WTC11 (cell line): Measurements from ENCODE around the gene TTLL5. TPM values are rescaled to one million over a fixed set of nuclear protein-coding genes. Genes with fewer than 3 reads are reported as not detected.

Experiments used
- ATAC-seq: fragments of 200-7000 bp; cut with Tn5 transposase; 2 replicates; pipeline ENCODE4 v1.10.0; 2021; ENCODE audit warnings: mild to moderate bottlenecking, moderate library complexity
- CTCF ChIA-PET: fragments of 300-600 bp; sonication (Branson Sonifier 250); formaldehyde crosslinking; loops from one replicate; lab custom pipeline; 2021; ENCODE audit warnings: antibody characterized with exemption; lab: Charles Lee
- POLR2A ChIA-PET: fragments of 350-600 bp; sonication (Branson Sonifier 250); formaldehyde crosslinking; loops from one replicate; lab custom pipeline; 2021; ENCODE audit warnings: antibody characterized with exemption; lab: Charles Lee
- DNase-seq: peaks from one replicate; pipeline ENCODE4 v3.0.0; 2021; ENCODE audit warnings: low spot score
- H3K27ac Mint-ChIP-seq: 2 replicates; pipeline ENCODE4 v1.8.0; 2021; ENCODE audit warnings: mixed read lengths
- H3K27me3 Mint-ChIP-seq: 2 replicates; pipeline ENCODE4 v1.8.0; 2021; ENCODE audit warnings: low read depth, mild to moderate bottlenecking, moderate library complexity, mixed read lengths
- H3K36me3 Mint-ChIP-seq: 2 replicates; pipeline ENCODE4 v1.8.0; 2021; ENCODE audit warnings: mixed read lengths
- H3K4me1 Mint-ChIP-seq: 2 replicates; pipeline ENCODE4 v1.8.0; 2022; ENCODE audit warnings: mixed read lengths
- H3K4me3 Mint-ChIP-seq: 2 replicates; pipeline ENCODE4 v1.8.0; 2021; ENCODE audit warnings: mild to moderate bottlenecking, moderate library complexity, mixed read lengths
- H3K9me3 Mint-ChIP-seq: 2 replicates; pipeline ENCODE4 v1.8.0; 2021; ENCODE audit warnings: mixed read lengths
- KAT7 ChIP-seq: sonication (generic); formaldehyde crosslinking; IDR thresholded peaks from 2 replicates; pipeline ENCODE4 v1.8.1; 2023; ENCODE audit warnings: missing genetic modification reagents, mild to moderate bottlenecking, borderline replicate concordance
- NFATC4 ChIP-seq: fragments of 250-450 bp; sonication (Bioruptor Pico); IDR thresholded peaks from 2 replicates; pipeline ENCODE4 v1.9.0; 2021; ENCODE audit warnings: mild to moderate bottlenecking
- NFYB ChIP-seq: sonication (generic); formaldehyde crosslinking; conservative IDR thresholded peaks from 2 replicates; pipeline ENCODE4 v1.8.0; 2022; ENCODE audit warnings: low read depth, missing genetic modification reagents
- NR2C2 ChIP-seq: sonication (generic); formaldehyde crosslinking; IDR thresholded peaks from 2 replicates; pipeline ENCODE4 v1.8.0; 2022; ENCODE audit warnings: mild to moderate bottlenecking, missing genetic modification reagents
- RORB ChIP-seq: fragments of 250-450 bp; sonication (Bioruptor Pico); IDR thresholded peaks from 2 replicates; pipeline ENCODE4 v1.9.0; 2021; ENCODE audit warnings: mild to moderate bottlenecking
- SOX15 ChIP-seq: fragments of 250-450 bp; sonication (Bioruptor Pico); IDR thresholded peaks from 2 replicates; pipeline ENCODE4 v1.9.0; 2021; ENCODE audit warnings: mild to moderate bottlenecking
- ZNF396 ChIP-seq: fragments of 250-450 bp; sonication (Bioruptor Pico); IDR thresholded peaks from 2 replicates; pipeline ENCODE4 v1.8.0; 2021; ENCODE audit warnings: mild to moderate bottlenecking, moderate library complexity, borderline replicate concordance
- ZNF512 ChIP-seq: sonication (generic); formaldehyde crosslinking; IDR thresholded peaks from 2 replicates; pipeline ENCODE4 v1.8.1; 2022; ENCODE audit warnings: missing genetic modification reagents, borderline replicate concordance
- total RNA-seq: library from RNA; stranded (reverse); gene quantifications from 3 replicates; pipeline ENCODE4 v1.2.3, GENCODE V29; 2021
- TF ChIP-seq, protein P1 (sequence below): sonication (generic); formaldehyde crosslinking; IDR thresholded peaks from 2 replicates; pipeline ENCODE4 v1.8.1; 2022; ENCODE audit warnings: mild to moderate bottlenecking, moderate library complexity, missing genetic modification reagents
- TF ChIP-seq, protein P2 (sequence below): fragments of 250-450 bp; sonication (Bioruptor Pico); IDR thresholded peaks from 2 replicates; pipeline ENCODE4 v1.9.0; 2021; ENCODE audit warnings: mild to moderate bottlenecking
- TF ChIP-seq, protein P3 (sequence below): fragments of 250-450 bp; sonication (Bioruptor Pico); IDR thresholded peaks from 2 replicates; pipeline ENCODE4 v1.9.0; 2021; ENCODE audit warnings: mild to moderate bottlenecking
- TF ChIP-seq, protein P4 (sequence below): fragments of 250-450 bp; sonication (Bioruptor Pico); IDR thresholded peaks from 2 replicates; pipeline ENCODE4 v1.9.0; 2021; ENCODE audit warnings: mild to moderate bottlenecking, borderline replicate concordance
- TF ChIP-seq, protein P5 (sequence below): sonication (generic); formaldehyde crosslinking; IDR thresholded peaks from 2 replicates; pipeline ENCODE4 v1.8.0; 2023; ENCODE audit warnings: mild to moderate bottlenecking, missing genetic modification reagents

The TTLL5 gene
- total RNA-seq, 1 experiment from 2014 or later = 39.6 TPM

DNA sequence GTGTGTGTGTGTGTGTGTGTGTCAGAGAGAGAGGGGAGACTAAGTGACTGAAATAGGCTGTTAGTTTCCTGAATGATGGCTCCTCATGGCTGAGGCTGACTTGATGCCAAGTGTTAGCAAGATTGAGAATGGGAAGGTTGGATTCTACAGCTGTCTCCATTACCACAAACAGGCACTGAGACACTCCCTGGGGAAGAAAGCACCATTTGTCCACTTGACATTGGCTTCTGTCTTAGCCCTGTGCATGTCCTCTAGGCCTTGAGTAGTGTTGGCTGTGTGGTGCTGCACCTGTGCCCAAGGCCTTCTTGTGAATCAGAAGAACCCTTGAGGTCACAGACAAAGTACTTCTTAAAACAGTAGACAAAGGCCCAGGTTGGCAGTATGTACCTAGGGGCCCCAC is 16.0 kb upstream of the TTLL5 start:
- TF ChIP-seq RORB (CRISPR knock-in tag) = no peak
- TF ChIP-seq, protein P1, sequence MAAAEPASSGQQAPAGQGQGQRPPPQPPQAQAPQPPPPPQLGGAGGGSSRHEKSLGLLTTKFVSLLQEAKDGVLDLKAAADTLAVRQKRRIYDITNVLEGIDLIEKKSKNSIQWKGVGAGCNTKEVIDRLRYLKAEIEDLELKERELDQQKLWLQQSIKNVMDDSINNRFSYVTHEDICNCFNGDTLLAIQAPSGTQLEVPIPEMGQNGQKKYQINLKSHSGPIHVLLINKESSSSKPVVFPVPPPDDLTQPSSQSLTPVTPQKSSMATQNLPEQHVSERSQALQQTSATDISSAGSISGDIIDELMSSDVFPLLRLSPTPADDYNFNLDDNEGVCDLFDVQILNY = no peak
- TF ChIP-seq ZNF396 (CRISPR knock-in tag) = no peak
- TF ChIP-seq, protein P2, sequence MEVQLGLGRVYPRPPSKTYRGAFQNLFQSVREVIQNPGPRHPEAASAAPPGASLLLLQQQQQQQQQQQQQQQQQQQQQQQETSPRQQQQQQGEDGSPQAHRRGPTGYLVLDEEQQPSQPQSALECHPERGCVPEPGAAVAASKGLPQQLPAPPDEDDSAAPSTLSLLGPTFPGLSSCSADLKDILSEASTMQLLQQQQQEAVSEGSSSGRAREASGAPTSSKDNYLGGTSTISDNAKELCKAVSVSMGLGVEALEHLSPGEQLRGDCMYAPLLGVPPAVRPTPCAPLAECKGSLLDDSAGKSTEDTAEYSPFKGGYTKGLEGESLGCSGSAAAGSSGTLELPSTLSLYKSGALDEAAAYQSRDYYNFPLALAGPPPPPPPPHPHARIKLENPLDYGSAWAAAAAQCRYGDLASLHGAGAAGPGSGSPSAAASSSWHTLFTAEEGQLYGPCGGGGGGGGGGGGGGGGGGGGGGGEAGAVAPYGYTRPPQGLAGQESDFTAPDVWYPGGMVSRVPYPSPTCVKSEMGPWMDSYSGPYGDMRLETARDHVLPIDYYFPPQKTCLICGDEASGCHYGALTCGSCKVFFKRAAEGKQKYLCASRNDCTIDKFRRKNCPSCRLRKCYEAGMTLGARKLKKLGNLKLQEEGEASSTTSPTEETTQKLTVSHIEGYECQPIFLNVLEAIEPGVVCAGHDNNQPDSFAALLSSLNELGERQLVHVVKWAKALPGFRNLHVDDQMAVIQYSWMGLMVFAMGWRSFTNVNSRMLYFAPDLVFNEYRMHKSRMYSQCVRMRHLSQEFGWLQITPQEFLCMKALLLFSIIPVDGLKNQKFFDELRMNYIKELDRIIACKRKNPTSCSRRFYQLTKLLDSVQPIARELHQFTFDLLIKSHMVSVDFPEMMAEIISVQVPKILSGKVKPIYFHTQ (CRISPR knock-in tag) = no peak
- TF ChIP-seq, protein P3, sequence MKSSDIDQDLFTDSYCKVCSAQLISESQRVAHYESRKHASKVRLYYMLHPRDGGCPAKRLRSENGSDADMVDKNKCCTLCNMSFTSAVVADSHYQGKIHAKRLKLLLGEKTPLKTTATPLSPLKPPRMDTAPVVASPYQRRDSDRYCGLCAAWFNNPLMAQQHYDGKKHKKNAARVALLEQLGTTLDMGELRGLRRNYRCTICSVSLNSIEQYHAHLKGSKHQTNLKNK (CRISPR knock-in tag) = no peak
- no peak for TF ChIP-seq NFATC4 (CRISPR knock-in tag)
- TF ChIP-seq KAT7 = no peak
- TF ChIP-seq, protein P4, sequence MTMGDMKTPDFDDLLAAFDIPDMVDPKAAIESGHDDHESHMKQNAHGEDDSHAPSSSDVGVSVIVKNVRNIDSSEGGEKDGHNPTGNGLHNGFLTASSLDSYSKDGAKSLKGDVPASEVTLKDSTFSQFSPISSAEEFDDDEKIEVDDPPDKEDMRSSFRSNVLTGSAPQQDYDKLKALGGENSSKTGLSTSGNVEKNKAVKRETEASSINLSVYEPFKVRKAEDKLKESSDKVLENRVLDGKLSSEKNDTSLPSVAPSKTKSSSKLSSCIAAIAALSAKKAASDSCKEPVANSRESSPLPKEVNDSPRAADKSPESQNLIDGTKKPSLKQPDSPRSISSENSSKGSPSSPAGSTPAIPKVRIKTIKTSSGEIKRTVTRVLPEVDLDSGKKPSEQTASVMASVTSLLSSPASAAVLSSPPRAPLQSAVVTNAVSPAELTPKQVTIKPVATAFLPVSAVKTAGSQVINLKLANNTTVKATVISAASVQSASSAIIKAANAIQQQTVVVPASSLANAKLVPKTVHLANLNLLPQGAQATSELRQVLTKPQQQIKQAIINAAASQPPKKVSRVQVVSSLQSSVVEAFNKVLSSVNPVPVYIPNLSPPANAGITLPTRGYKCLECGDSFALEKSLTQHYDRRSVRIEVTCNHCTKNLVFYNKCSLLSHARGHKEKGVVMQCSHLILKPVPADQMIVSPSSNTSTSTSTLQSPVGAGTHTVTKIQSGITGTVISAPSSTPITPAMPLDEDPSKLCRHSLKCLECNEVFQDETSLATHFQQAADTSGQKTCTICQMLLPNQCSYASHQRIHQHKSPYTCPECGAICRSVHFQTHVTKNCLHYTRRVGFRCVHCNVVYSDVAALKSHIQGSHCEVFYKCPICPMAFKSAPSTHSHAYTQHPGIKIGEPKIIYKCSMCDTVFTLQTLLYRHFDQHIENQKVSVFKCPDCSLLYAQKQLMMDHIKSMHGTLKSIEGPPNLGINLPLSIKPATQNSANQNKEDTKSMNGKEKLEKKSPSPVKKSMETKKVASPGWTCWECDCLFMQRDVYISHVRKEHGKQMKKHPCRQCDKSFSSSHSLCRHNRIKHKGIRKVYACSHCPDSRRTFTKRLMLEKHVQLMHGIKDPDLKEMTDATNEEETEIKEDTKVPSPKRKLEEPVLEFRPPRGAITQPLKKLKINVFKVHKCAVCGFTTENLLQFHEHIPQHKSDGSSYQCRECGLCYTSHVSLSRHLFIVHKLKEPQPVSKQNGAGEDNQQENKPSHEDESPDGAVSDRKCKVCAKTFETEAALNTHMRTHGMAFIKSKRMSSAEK (CRISPR knock-in tag) = no peak
- no peak for TF ChIP-seq SOX15 (CRISPR knock-in tag)
- TF ChIP-seq ZNF512 = no peak
- TF ChIP-seq NFYB (CRISPR knock-in tag) = no peak
- ChIA-PET POLR2A (no interaction called here), CTCF (interaction anchor here (0.7 to 2.5 kb wide), 4 partner anchors 9 to 84 kb away, joined by 3 to 12 read pairs (median 6); no protein-coding TSS in a partner anchor)
- Mint-ChIP-seq H3K4me3 (no peak overlapping the region), H3K27ac (no peak overlapping the region), H3K4me1 (no peaks in the 10 kb centered on the region), H3K27me3 (no peaks in the 10 kb centered on the region), H3K36me3 (peaks cover 12% of the 10 kb centered on the region), H3K9me3 (no peaks in the 10 kb centered on the region)
- DNase-seq = no peak
- ATAC-seq = no peak

- Mint-ChIP-seq H3K27me3 (no peaks in the 10 kb centered on the region), H3K4me1 (no peaks in the 10 kb centered on the region), H3K9me3 (no peaks in the 10 kb centered on the region), H3K27ac (no peak overlapping the region), H3K36me3 (peaks cover 29% of the 10 kb centered on the region), H3K4me3 (no peak overlapping the region)
- no peak for DNase-seq
- TF ChIP-seq, protein P5, sequence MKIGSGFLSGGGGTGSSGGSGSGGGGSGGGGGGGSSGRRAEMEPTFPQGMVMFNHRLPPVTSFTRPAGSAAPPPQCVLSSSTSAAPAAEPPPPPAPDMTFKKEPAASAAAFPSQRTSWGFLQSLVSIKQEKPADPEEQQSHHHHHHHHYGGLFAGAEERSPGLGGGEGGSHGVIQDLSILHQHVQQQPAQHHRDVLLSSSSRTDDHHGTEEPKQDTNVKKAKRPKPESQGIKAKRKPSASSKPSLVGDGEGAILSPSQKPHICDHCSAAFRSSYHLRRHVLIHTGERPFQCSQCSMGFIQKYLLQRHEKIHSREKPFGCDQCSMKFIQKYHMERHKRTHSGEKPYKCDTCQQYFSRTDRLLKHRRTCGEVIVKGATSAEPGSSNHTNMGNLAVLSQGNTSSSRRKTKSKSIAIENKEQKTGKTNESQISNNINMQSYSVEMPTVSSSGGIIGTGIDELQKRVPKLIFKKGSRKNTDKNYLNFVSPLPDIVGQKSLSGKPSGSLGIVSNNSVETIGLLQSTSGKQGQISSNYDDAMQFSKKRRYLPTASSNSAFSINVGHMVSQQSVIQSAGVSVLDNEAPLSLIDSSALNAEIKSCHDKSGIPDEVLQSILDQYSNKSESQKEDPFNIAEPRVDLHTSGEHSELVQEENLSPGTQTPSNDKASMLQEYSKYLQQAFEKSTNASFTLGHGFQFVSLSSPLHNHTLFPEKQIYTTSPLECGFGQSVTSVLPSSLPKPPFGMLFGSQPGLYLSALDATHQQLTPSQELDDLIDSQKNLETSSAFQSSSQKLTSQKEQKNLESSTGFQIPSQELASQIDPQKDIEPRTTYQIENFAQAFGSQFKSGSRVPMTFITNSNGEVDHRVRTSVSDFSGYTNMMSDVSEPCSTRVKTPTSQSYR (CRISPR knock-in tag) = no peak
- TF ChIP-seq NR2C2 = no peak
- CTCF ChIA-PET = interaction anchor here (1.2 to 2.5 kb wide), 2 partner anchors 10 to 69 kb away, joined by 3 to 12 read pairs; no protein-coding TSS in a partner anchor
- POLR2A ChIA-PET = no interaction called here
- ATAC-seq = no peak
Measured at GRCh38 chr14:75646762-75647161, 14.3 kb upstream of the TTLL5 start.
